GM21381 (cell line): ENCODE data around the gene TMEM151B.
A peak's percentile ranks its signal among the peaks of the same experiment; 100 is the strongest.

Experiments
- ATAC-seq: cut with Tn5 transposase; IDR thresholded peaks from one replicate; pipeline ENCODE4 v1.9.1; 2021; ENCODE audit warnings: mild to moderate bottlenecking, moderate library complexity; ENCODE audit not compliant: unreplicated experiment

TMEM151B gene

GRCh38 chr6:44232676-44233566 lies 37.3 kb upstream of the TMEM151B start:
- no peak for ATAC-seq

GRCh38 chr6:44233567-44234100 lies 36.6 kb upstream of the TMEM151B start:
- ATAC-seq: no peak

GRCh38 chr6:44234101-44235025 lies 35.9 kb upstream of the TMEM151B start:
- no peak for ATAC-seq

GRCh38 chr6:44235269-44235668 lies 35.0 kb upstream of the TMEM151B start:
- no peak for ATAC-seq

DNA sequence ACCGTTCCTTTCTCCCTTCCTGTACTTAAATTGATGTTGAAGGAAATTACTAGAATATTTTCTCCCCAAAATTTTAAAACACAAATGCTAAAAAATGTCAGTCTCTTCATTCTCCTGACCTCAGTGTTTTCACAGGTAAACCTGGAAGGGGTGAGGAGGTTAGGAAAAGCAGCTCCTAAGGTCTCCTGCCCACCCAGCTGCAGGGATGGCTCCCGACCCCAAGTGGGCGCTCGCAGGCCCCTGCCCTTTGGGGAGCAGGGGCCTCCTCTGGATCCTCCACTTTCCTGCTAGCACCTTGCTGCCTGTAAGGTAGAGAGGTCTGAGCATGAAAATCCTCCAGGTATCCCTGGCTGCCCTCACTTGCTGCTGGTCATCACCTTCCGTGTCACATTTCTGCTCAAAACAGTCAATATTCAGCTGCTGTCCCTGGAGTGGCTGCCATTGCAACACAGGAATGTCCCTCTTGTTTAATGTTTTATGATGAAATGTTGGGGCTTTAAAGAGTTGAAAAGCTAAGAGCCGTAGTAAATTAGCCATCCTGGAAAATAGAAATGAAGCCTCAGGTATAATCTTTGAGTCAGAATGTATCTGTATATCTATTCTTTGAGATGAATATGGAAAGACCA lies 34.2 kb upstream of the TMEM151B start:
- ATAC-seq: no peak

GRCh38 chr6:44237021-44237812 lies 33.0 kb upstream of the TMEM151B start:
- ATAC-seq: peak; percentile 56

GRCh38 chr6:44237813-44238433 lies 32.3 kb upstream of the TMEM151B start:
- ATAC-seq: peak; percentile 90

- ATAC-seq: no peak
These were observed 31.4 kb upstream of the TMEM151B start for GRCh38 chr6:44238687-44239350.

- ATAC-seq: no peak
These were observed 26.9 kb upstream of the TMEM151B start for GRCh38 chr6:44243345-44243744.

- ATAC-seq: no peak
These were observed 24.8 kb upstream of the TMEM151B start for GRCh38 chr6:44245391-44245911.

DNA sequence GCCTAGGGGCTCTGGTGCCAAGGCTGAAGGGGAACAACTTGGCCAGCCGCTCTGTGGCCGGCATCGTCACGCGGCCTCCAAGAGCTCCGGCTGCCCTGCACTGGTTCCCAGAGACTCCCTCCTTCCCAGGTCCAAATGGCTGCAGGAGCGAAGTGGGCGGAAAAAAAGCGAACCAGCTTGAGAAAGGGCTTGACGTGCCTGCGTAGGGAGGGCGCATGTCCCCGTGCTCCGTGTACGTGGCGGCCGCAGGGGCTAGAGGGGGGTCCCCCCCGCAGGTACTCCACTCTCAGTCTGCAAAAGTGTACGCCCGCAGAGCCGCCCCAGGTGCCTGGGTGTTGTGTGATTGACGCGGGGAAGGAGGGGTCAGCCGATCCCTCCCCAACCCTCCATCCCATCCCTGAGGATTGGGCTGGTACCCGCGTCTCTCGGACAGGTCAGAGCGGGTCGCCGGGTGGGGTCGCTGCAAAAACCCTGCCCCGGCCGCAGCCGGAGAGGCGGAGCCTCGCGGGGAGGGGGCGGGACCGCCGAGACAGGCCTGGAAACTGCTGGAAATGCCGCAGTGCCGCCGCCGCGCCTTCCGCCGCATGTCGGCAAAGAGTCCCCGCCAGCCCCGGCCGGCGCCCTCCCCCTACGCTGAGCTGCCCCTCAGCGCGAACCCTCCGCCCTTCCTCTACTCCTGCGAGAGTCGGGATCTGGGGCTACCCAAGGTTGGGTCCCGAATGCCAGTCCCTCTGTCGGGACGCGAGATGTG lies 24.2 kb upstream of the TMEM151B start:
- peak; percentile 53 for ATAC-seq

- ATAC-seq: peak; percentile 60
These were observed 23.4 kb upstream of the TMEM151B start, which contains the start of gene HSP90AB1 for GRCh38 chr6:44246663-44247337. Gene HSP90AB1, plus strand, starts transcription at chr6:44247101. Its CDS starts 1,529 bp downstream, at chr6:44248630.

DNA sequence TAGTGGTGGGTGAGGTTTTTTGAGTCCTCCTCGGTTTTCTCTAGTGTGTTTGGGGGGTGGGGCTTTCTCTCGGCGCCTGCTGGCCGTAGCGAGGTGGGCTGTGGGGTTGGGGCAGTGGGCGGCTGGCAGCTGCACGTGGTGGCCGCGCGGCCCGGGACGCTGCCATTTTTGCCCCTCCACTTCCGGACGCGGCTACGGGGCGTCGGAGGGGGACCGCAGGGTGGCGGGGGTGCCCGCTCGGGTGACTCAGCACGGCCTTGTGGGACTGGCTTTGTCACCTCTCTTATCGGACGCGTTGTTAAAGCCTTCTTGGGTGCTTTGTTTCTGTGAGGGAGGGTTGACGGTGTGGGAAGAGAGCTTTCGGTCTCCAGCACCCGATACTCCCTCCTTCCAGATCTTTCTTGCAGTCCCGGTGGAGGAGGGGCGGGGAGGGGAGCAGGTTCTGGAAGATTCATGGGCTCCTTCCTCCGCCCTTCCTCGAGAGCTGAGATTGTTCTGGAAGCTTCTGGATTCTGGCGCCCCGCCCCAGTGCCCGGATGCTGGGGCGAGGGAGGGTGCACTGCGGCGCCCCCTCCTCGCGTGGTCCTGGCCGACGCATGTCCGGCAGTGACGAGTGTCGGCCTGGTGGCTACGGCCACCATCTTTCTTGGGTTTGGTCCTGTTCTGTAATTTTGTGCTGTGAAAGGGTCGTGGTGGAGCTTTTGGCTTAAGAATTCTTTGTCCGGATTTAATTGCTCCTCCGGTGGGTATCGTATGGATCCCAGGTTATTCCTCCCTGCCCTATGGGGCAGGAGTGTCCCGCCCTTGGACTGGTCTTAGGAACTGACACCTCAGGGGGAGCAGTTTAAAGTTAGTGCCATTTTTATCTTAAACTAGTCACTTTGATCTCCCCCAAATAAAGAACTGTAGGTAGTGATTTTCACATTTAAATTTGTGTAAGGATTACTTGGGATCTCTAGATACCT lies 22.6 kb upstream of the TMEM151B start:
- peak; percentile 27 for ATAC-seq

DNA sequence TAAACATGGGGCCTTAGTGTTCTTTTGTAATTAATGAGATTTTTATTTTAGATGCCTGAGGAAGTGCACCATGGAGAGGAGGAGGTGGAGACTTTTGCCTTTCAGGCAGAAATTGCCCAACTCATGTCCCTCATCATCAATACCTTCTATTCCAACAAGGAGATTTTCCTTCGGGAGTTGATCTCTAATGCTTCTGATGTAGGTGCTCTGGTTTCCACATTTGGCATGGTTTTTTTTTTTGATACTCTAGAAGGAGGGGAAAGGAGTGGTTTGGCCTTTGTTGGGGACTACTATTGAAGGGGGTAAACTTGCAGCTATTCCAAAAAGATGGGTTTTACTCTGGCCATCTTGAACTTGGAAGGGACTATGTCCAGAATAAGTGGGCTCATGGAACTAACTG lies 21.7 kb upstream of the TMEM151B start:
- no peak for ATAC-seq

DNA sequence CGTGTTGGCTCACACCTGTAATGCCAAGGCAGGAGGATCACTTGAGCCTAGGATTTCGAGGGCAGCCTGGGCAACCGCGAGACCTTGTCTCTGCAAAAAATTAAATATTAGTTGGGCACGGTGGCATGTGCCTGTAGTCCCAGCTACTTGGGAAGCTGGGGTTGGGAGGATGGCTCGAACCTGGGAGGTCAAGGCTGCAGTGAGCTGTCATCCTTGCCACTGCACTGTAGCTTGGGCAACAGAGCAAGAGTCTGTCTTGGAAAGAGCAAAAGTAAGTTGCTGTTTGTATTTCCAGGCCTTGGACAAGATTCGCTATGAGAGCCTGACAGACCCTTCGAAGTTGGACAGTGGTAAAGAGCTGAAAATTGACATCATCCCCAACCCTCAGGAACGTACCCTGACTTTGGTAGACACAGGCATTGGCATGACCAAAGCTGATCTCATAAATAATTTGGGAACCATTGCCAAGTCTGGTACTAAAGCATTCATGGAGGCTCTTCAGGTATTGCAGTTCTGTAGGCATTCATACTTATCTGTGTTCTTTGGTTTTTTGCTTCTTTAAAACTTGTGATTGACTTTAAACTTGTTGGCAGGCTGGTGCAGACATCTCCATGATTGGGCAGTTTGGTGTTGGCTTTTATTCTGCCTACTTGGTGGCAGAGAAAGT lies 21.0 kb upstream of the TMEM151B start:
- ATAC-seq: no peak
